GM12878 (cell line): ENCODE data around the gene NMUR1.

Source experiments
- CEBPB ChIP-seq, 2 experiments: fragments of 150-350 bp in 1 of 2; IDR thresholded peaks; 2 replicates each; pipeline ENCODE4 v1.6.1; 2012 to 2014; ENCODE audit warnings: low read depth in 2 of 2, low read length in 2 of 2, borderline replicate concordance in 1 of 2, inconsistent platforms in 1 of 2
- EZH2 ChIP-seq: IDR thresholded peaks from 2 replicates; pipeline ENCODE4 v1.6.1; 2012; ENCODE audit warnings: low read depth, mild to moderate bottlenecking, control low read depth, inconsistent platforms, low read length, borderline replicate concordance; ENCODE audit not compliant: control insufficient read depth
- SPI1 ChIP-seq: IDR thresholded peaks from 2 replicates; pipeline ENCODE4 v1.6.1; 2011; ENCODE audit warnings: low read depth, mild to moderate bottlenecking, low read length, moderate library complexity, borderline replicate concordance; ENCODE audit not compliant: insufficient read depth
- TAF1 ChIP-seq: IDR thresholded peaks from 2 replicates; pipeline ENCODE4 v1.6.1; 2011; ENCODE audit warnings: mild to moderate bottlenecking, low read depth, low read length, borderline replicate concordance
- YY1 ChIP-seq: IDR thresholded peaks from 2 replicates; pipeline ENCODE4 v1.6.1; 2011; ENCODE audit warnings: low read depth, mild to moderate bottlenecking, low read length
- ZBTB33 ChIP-seq: fragments of 450-650 bp; IDR thresholded peaks from 2 replicates; pipeline ENCODE4 v1.6.1; 2017; ENCODE audit warnings: mild to moderate bottlenecking
- TF ChIP-seq, protein P1 (sequence below): IDR thresholded peaks from 2 replicates; pipeline ENCODE4 v1.6.1; 2011; ENCODE audit warnings: low read depth, low read length, improper control_type of control experiment, borderline replicate concordance
- TF ChIP-seq, protein P2 (sequence below): IDR thresholded peaks from 2 replicates; pipeline ENCODE4 v1.6.1; 2012; ENCODE audit warnings: low read depth, low read length, improper control_type of control experiment

DNA sequence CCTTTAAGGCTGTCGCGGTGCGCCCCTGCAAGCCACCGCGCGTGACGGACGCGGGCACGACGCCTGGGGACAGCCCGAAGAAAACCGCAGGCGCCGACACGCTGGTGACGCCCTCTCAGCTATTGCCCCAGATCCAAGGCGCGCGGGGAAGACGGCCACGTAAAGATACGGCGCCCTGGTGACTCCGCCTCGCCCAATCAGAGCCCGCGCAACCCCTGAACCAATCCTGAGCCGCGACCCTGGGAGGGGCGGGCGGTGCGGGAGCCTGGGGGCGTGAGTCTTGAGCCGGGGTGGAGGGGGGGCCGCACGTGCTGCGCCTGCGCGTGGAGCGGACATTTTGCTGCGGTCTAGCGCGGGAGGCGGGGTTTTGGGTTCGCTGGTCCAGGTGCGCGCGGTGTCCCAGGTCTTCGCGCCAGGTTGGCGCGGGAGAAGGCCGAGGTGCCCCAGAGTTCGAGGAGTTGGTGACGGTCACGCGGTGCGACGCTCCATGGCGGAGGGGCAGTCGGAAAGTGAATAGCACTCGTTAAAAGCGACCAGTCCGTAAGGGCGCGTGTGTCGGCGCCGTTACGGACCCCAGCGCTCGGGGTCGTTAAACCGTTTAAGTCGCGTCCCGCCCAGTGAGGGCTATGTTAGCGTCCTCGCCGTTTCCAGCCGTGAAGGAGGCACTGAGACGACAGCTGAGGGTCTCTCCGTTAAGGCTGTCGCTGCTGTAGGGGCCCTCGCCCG lies 15.9 kb downstream of the NMUR1 start:
- 0 out of 2 replicates have a peak, but pooled peaks have one; percentile 33 for TF ChIP-seq TAF1
- no peak for TF ChIP-seq ZBTB33
- no peak; a peak in 1 of 4 replicates for TF ChIP-seq CEBPB (IDR thresholded peaks at IDR 0.05; ENCODE audit: borderline replicate concordance in 1 of 2, low read depth in 2 of 2, low read length in 2 of 2)
- no peak for TF ChIP-seq SPI1
- TF ChIP-seq EZH2: no peak
- peak; percentile 93 for TF ChIP-seq YY1
- TF ChIP-seq, protein P1, sequence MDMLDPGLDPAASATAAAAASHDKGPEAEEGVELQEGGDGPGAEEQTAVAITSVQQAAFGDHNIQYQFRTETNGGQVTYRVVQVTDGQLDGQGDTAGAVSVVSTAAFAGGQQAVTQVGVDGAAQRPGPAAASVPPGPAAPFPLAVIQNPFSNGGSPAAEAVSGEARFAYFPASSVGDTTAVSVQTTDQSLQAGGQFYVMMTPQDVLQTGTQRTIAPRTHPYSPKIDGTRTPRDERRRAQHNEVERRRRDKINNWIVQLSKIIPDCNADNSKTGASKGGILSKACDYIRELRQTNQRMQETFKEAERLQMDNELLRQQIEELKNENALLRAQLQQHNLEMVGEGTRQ: peak; percentile 43
- TF ChIP-seq, protein P2, sequence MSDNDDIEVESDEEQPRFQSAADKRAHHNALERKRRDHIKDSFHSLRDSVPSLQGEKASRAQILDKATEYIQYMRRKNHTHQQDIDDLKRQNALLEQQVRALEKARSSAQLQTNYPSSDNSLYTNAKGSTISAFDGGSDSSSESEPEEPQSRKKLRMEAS: peak; percentile 71; the same call in 1 of the 2 replicates
